Measurements from ENCODE around the gene KIAA0232.

GRCh38 chr4:6742989-6743388 lies 39.5 kb upstream of the KIAA0232 start:
- no peak for TF ChIP-seq POLR2A (IDR thresholded peaks at IDR 0.05; ENCODE audit: control extremely low read depth in 1 of 2, low read depth in 2 of 2, low read length in 2 of 2)
- TF ChIP-seq, protein P1, sequence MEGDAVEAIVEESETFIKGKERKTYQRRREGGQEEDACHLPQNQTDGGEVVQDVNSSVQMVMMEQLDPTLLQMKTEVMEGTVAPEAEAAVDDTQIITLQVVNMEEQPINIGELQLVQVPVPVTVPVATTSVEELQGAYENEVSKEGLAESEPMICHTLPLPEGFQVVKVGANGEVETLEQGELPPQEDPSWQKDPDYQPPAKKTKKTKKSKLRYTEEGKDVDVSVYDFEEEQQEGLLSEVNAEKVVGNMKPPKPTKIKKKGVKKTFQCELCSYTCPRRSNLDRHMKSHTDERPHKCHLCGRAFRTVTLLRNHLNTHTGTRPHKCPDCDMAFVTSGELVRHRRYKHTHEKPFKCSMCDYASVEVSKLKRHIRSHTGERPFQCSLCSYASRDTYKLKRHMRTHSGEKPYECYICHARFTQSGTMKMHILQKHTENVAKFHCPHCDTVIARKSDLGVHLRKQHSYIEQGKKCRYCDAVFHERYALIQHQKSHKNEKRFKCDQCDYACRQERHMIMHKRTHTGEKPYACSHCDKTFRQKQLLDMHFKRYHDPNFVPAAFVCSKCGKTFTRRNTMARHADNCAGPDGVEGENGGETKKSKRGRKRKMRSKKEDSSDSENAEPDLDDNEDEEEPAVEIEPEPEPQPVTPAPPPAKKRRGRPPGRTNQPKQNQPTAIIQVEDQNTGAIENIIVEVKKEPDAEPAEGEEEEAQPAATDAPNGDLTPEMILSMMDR (IDR thresholded peaks at IDR 0.05; ENCODE audit: control extremely low read depth in 1 of 3, insufficient read depth in 1 of 3, low read depth in 1 of 3, low read length in 3 of 3) = no peak
- TF ChIP-seq RNF2 (IDR thresholded peaks at IDR 0.05; ENCODE audit: borderline replicate concordance, low read depth, low read length, missing control alignments, poor library complexity, severe bottlenecking) = no peak
- no peak for TF ChIP-seq SP2 (IDR thresholded peaks at IDR 0.05; ENCODE audit: low read length)
- TF ChIP-seq EP300 (IDR thresholded peaks at IDR 0.05; ENCODE audit: borderline replicate concordance in 1 of 2, low read depth in 2 of 2, low read length in 2 of 2) = no peak
- no peak for TF ChIP-seq ZNF274 (IDR thresholded peaks at IDR 0.05; ENCODE audit: borderline replicate concordance, extremely low read depth, low read length)
- no peak for TF ChIP-seq SRF (IDR thresholded peaks at IDR 0.05; ENCODE audit: low read depth, low read length)
- TF ChIP-seq EZH2 (IDR thresholded peaks at IDR 0.05; ENCODE audit: low read depth, low read length, severe bottlenecking) = no peak
- TF ChIP-seq HDAC6 (IDR thresholded peaks at IDR 0.05; ENCODE audit: low read depth, low read length) = no peak
- TF ChIP-seq CHD1 (IDR thresholded peaks at IDR 0.05; ENCODE audit: low read depth, low read length) = no peak
- no peak for TF ChIP-seq POLR2AphosphoS5 (IDR thresholded peaks at IDR 0.05; ENCODE audit: low read depth, low read length)

All from H1 (cell line).